ENCODE results near the gene ARHGAP18.

ARHGAP18 gene

GRCh38 chr6:129717277-129717676 is 7.3 kb upstream of the ARHGAP18 start:
- DNase-seq, result peak; percentile 55

- DNase-seq, result no peak
Observed at GRCh38 chr6:129713806-129714333, 3.9 kb upstream of the ARHGAP18 start.

GRCh38 chr6:129711271-129711631 is 1.3 kb upstream of the ARHGAP18 start:
- no peak for DNase-seq

- no peak for DNase-seq
Observed at GRCh38 chr6:129710450-129711270, 683 bp upstream of the ARHGAP18 start.

- DNase-seq, result peak; percentile 67
Observed at GRCh38 chr6:129709196-129709768, 695 bp downstream of the ARHGAP18 start.

GRCh38 chr6:129708496-129709195 is 1.3 kb downstream of the ARHGAP18 start:
- no peak for DNase-seq

GRCh38 chr6:129707882-129708495 is 2.0 kb downstream of the ARHGAP18 start:
- DNase-seq, result no peak

- no peak for DNase-seq
Observed at GRCh38 chr6:129707028-129707427, 2.9 kb downstream of the ARHGAP18 start.

GRCh38 chr6:129705212-129705611 is 4.8 kb downstream of the ARHGAP18 start:
- no peak for DNase-seq

- no peak for DNase-seq
Observed at GRCh38 chr6:129704708-129705107, 5.3 kb downstream of the ARHGAP18 start.

GRCh38 chr6:129701721-129702455 is 8.1 kb downstream of the ARHGAP18 start:
- peak; percentile 86 for DNase-seq

- DNase-seq, result no peak
Observed at GRCh38 chr6:129700666-129701065, 9.3 kb downstream of the ARHGAP18 start.

- DNase-seq, result no peak
Observed at GRCh38 chr6:129699659-129700058, 10.3 kb downstream of the ARHGAP18 start.

- no peak for DNase-seq
Observed at GRCh38 chr6:129698430-129698829, 11.5 kb downstream of the ARHGAP18 start.

GRCh38 chr6:129697788-129698187 is 12.2 kb downstream of the ARHGAP18 start:
- DNase-seq, result no peak

- DNase-seq, result no peak
Observed at GRCh38 chr6:129696843-129697242, 13.1 kb downstream of the ARHGAP18 start.

GRCh38 chr6:129696028-129696418 is 14.0 kb downstream of the ARHGAP18 start:
- no peak for DNase-seq

GRCh38 chr6:129695373-129696027 is 14.5 kb downstream of the ARHGAP18 start:
- DNase-seq, result no peak

GRCh38 chr6:129694036-129694435 is 15.9 kb downstream of the ARHGAP18 start:
- no peak for DNase-seq

GRCh38 chr6:129692467-129692866 is 17.5 kb downstream of the ARHGAP18 start:
- DNase-seq, result no peak

GRCh38 chr6:129691709-129692108 is 18.3 kb downstream of the ARHGAP18 start:
- no peak for DNase-seq

- DNase-seq, result no peak
Observed at GRCh38 chr6:129691043-129691640, 18.8 kb downstream of the ARHGAP18 start.
